HepG2 (cell line): ENCODE measurements around the gene RNF182. TPM values are rescaled to one million over a fixed set of nuclear protein-coding genes. Genes with fewer than 3 reads are reported as not detected.

Experiments used
- ATAC-seq: fragments of 200-7000 bp; cut with Tn5 transposase; 3 replicates; pipeline ENCODE4 v1.9.1; 2020; ENCODE audit warnings: mild to moderate bottlenecking, moderate library complexity
- BruUV-seq: library from RNA; stranded (reverse); fragments of 400-500 nt; replicated peaks from 2 replicates; lab custom pipeline; 2021; lab: Mats Ljungman, UMichigan
- CTCF ChIA-PET: fragments of 300-600 bp; formaldehyde crosslinking; extraction: SDS; loops from one replicate; lab custom pipeline; 2021; ENCODE audit warnings: low total read pairs, inconsistent platforms, low intra/inter-chr PET ratio; lab: Yijun Ruan, JAX
- POLR2A ChIA-PET: fragments of 350-600 bp; sonication (Branson Sonifier 250); formaldehyde crosslinking; loops from one replicate; lab custom pipeline; 2020; ENCODE audit warnings: antibody characterized with exemption, inconsistent platforms; lab: Yijun Ruan, JAX
- DNase-seq: peaks from one replicate; pipeline ENCODE4 v3.0.0-alpha.2; 2015; ENCODE audit warnings: low spot score
- FAIRE-seq: peaks from 3 replicates; lab custom pipeline; 2011; peaks lifted over from hg19 to GRCh38; lab: Jason Lieb, UNC
- H2AFZ ChIP-seq: one replicate; pipeline ENCODE4 v1.6.1; 2011; ENCODE audit warnings: low read length, inconsistent platforms
- H3K27ac ChIP-seq: fragments of 300-600 bp; 3 replicates; pipeline ENCODE4 v1.8.0; 2011; ENCODE audit warnings: mixed run types, mild to moderate bottlenecking, mixed read lengths, low read length, inconsistent platforms; ENCODE audit not compliant: insufficient read depth; ENCODE audit errors: extremely low read length
- H3K27me3 ChIP-seq, 2 experiments: fragments of 200-600 bp in 1 of 2; 2 replicates in 1 of 2; 3 replicates in 1 of 2; pipeline versions ENCODE4 v1.6.0 to v1.8.0; 2011; ENCODE audit warnings: low read length in 2 of 2, mild to moderate bottlenecking in 2 of 2, moderate library complexity in 2 of 2, inconsistent platforms in 1 of 2; ENCODE audit not compliant: insufficient read depth in 2 of 2, control insufficient read depth in 1 of 2
- H3K36me3 ChIP-seq, 2 experiments: fragments of 200-600 bp in 1 of 2; replicated peaks in 1 of 2; 2 replicates in 1 of 2; 3 replicates in 1 of 2; pipeline versions ENCODE4 v1.5.1 to v1.8.0; 2011; ENCODE audit warnings: low read length in 2 of 2, inconsistent platforms in 1 of 2; ENCODE audit not compliant: insufficient read depth in 2 of 2, control insufficient read depth in 1 of 2
- H3K4me1 ChIP-seq: 2 replicates; pipeline ENCODE4 v1.5.1; 2012; ENCODE audit warnings: low read length, inconsistent platforms; ENCODE audit not compliant: insufficient read depth
- H3K4me2 ChIP-seq: 2 replicates; pipeline ENCODE4 v1.6.0; 2011; ENCODE audit warnings: low read depth, low read length, inconsistent platforms
- H3K4me3 ChIP-seq, 3 experiments: fragments of 200-600 bp in 1 of 3; sonication (generic), shearing (Covaris generic) in 1 of 3; replicated peaks in 1 of 3; 2 replicates each; pipeline ENCODE4 v1.5.1; 2011 to 2016; ENCODE audit warnings: low read length in 3 of 3, inconsistent platforms in 2 of 3, low read depth in 2 of 3, mild to moderate bottlenecking in 2 of 3, control low read depth in 1 of 3, mixed read lengths in 1 of 3; ENCODE audit not compliant: insufficient read depth in 1 of 3
- H3K79me2 ChIP-seq: one replicate; pipeline ENCODE4 v1.6.1; 2011; ENCODE audit warnings: low read length, inconsistent platforms; ENCODE audit not compliant: insufficient read depth
- H3K9ac ChIP-seq: 2 replicates; pipeline ENCODE4 v1.6.0; 2011; ENCODE audit warnings: mild to moderate bottlenecking, low read depth, low read length, inconsistent platforms; ENCODE audit not compliant: insufficient read depth
- H3K9me3 ChIP-seq: 2 replicates; pipeline ENCODE4 v1.5.1; 2012; ENCODE audit warnings: mild to moderate bottlenecking, low read length
- H4K20me1 ChIP-seq: 2 replicates; pipeline ENCODE4 v1.6.0; 2011; ENCODE audit warnings: inconsistent platforms, mild to moderate bottlenecking, low read length, moderate library complexity; ENCODE audit not compliant: insufficient read depth
- CENPX ChIP-seq: sonication (generic); formaldehyde crosslinking; IDR thresholded peaks from 2 replicates; pipeline ENCODE4 v1.9.0; 2021; ENCODE audit warnings: mild to moderate bottlenecking, missing genetic modification reagents, moderate library complexity
- HMG20A ChIP-seq: IDR thresholded peaks from 2 replicates; pipeline ENCODE4 v1.6.1; 2016; ENCODE audit warnings: borderline replicate concordance
- HOMEZ ChIP-seq: IDR thresholded peaks from 2 replicates; pipeline ENCODE4 v1.6.1; 2016; ENCODE audit warnings: low read depth
- NFE2L2 ChIP-seq: fragments of 150-350 bp; IDR thresholded peaks from 2 replicates; pipeline ENCODE4 v1.6.1; 2014; ENCODE audit warnings: low read length
- YEATS2 ChIP-seq: sonication (generic); formaldehyde crosslinking; IDR thresholded peaks from 2 replicates; pipeline ENCODE4 v1.4.0; 2020; ENCODE audit warnings: missing genetic modification reagents, borderline replicate concordance
- ZFP1 ChIP-seq: IDR thresholded peaks from 2 replicates; pipeline ENCODE4 v1.6.1; 2016
- ZGPAT ChIP-seq: IDR thresholded peaks from 2 replicates; pipeline ENCODE4 v1.6.1; 2016; ENCODE audit warnings: mild to moderate bottlenecking
- ZNF343 ChIP-seq: sonication (generic); formaldehyde crosslinking; IDR thresholded peaks from 2 replicates; pipeline ENCODE4 v1.4.0; 2020; ENCODE audit warnings: mild to moderate bottlenecking, missing genetic modification reagents
- ZNF407 ChIP-seq: sonication (generic); formaldehyde crosslinking; IDR thresholded peaks from one replicate; pipeline ENCODE4 v1.5.1; 2020; ENCODE audit warnings: mild to moderate bottlenecking, missing genetic modification reagents; ENCODE audit errors: not compliant biosample characterization
- ZNF768 ChIP-seq: sonication (generic); formaldehyde crosslinking; IDR thresholded peaks from 2 replicates; pipeline ENCODE4 v1.4.0; 2020; ENCODE audit warnings: missing genetic modification reagents
- WGBS: methylation state at CpG from one replicate; pipeline ENCODE4 v1.1.6; 2017; ENCODE audit warnings: low lambda C conversion rate; 5-methylcytosine and 5-hydroxymethylcytosine counted together
- in situ Hi-C: cut with HindIII; loops from 2 replicates; pipeline ENCODE4 v1.10.0; 2017; ENCODE audit warnings: low pct_unique_long_range_greater_than_20kb; ENCODE audit not compliant: extremely low pct_ligation_motif_present
- intact Hi-C: fragments of 100-400 bp; cut with micrococcal nuclease; formaldehyde crosslinking; loops from one replicate; pipeline ENCODE4 v1.10.0; 2022; ENCODE audit not compliant: unreplicated experiment
- polyA plus RNA-seq, 8 experiments: library from polyadenylated mRNA; depleted of rRNA in 3 of 8; stranded (reverse) in 7 of 8; unstranded in 1 of 8; fragments of >200 nt; fragmentation: Illumina TruSeq in 4 of 8; extraction: Trizol in 4 of 8; gene quantifications; 2 replicates each; pipeline versions ENCODE4 v1.2.1 to v1.2.3, GENCODE V29; 2011 to 2016; ENCODE audit warnings: low read depth in 4 of 8, missing spikeins in 1 of 8, mixed read lengths in 1 of 8; ENCODE audit not compliant: insufficient read depth in 1 of 8
- total RNA-seq, 5 experiments: library from RNA; depleted of rRNA; stranded (reverse); fragments of >200 nt; fragmentation: Illumina TruSeq; extraction: Trizol; gene quantifications; 2 replicates each; pipeline ENCODE4 v1.2.3, GENCODE V29; 2016; ENCODE audit warnings: low read depth in 1 of 5

Gene RNF182
- total and polyA plus RNA-seq, 2 of the 13 experiments (the other 11 are each of a cell fraction or from before 2014, with no cell fraction given) = not detected

GRCh38 chr6:13987400-13987865 lies 62.7 kb downstream of the RNF182 start (continued):
- no peak for TF ChIP-seq ZNF407

- Histone ChIP-seq H3K9ac (no peak overlapping the region), H2AFZ (no peak overlapping the region), H3K27me3 (peaks cover 0 to 28% of the 10 kb centered on the region in 2 experiments; a peak in 3 of 5 replicates), H3K4me1 (no peaks in the 10 kb centered on the region), H3K36me3 (no peaks in the 10 kb centered on the region), H3K27ac (no peak overlapping the region), H3K4me2 (no peak overlapping the region), H4K20me1 (no peaks in the 10 kb centered on the region), H3K9me3 (no peaks in the 10 kb centered on the region), H3K79me2 (no peaks in the 10 kb centered on the region), H3K4me3 (no peak overlapping the region)
- intact Hi-C loops (no loop called here), in situ Hi-C loops (no loop called here)
- ChIA-PET POLR2A (no interaction called here), CTCF (no interaction called here)
- WGBS = 16% methylated on average over 5 of the region's 5 CpGs
- DNase-seq (no peak), ATAC-seq (no peak), FAIRE-seq (no peak)
- BruUV-seq = no TSS peak
- TF ChIP-seq ZNF768 (CRISPR knock-in tag) = no peak
- no peak for TF ChIP-seq ZNF343 (CRISPR knock-in tag)
- no peak for TF ChIP-seq CENPX (CRISPR knock-in tag)
- no peak for TF ChIP-seq ZFP1 (CRISPR knock-in tag)
- no peak for TF ChIP-seq YEATS2 (CRISPR knock-in tag)
- TF ChIP-seq HMG20A (CRISPR knock-in tag) = no peak
- no peak for TF ChIP-seq HOMEZ (CRISPR knock-in tag)
- no peak for TF ChIP-seq ZGPAT (CRISPR knock-in tag)
- no peak for TF ChIP-seq NFE2L2
Measured at GRCh38 chr6:13988049-13988738, 63.4 kb downstream of the RNF182 start.
